ENCODE measurements around the gene CLDN9. TPM values are rescaled to one million over a fixed set of nuclear protein-coding genes. Genes with fewer than 3 reads are reported as not detected.

The CLDN9 gene
- total and polyA plus RNA-seq, 2 donors (not counting 1 experiment from before 2014, with no cell fraction given): 0.04 TPM; not detected in 1

GRCh38 chr16:2987833-2988232 is 24.9 kb upstream of the CLDN9 start:
- ChIA-PET CTCF (no interaction called here), POLR2A (no interaction called here)
- Histone ChIP-seq H3K9ac (ENCODE audit: low read length) (no peak overlapping the region), H2AFZ (ENCODE audit: insufficient read depth, low read depth, low read length, poor library complexity, severe bottlenecking) (no peak overlapping the region), H3K27ac (ENCODE audit: low read length in 2 of 2) (no peak overlapping the region), H3K4me1 (ENCODE audit: control insufficient read depth in 2 of 2, insufficient read depth in 2 of 2, low read length in 2 of 2) (peaks cover 4 to 13% of the 10 kb centered on the region in 2 donors), H3K4me2 (replicated peaks; ENCODE audit: low read depth, low read length, poor library complexity, severe bottlenecking) (no peak overlapping the region), H3K27me3 (replicated peaks in 1 of 4; ENCODE audit: control extremely low read depth in 1 of 4, control insufficient read depth in 3 of 4, insufficient read depth in 4 of 4, low read length in 3 of 4) (peaks cover 0 to 4% (median 0%) of the 10 kb centered on the region in 4 experiments), H3K9me3 (ENCODE audit: control extremely low read depth in 1 of 3, control insufficient read depth in 2 of 3, insufficient read depth in 1 of 3, low read length in 2 of 3) (no peaks in the 10 kb centered on the region), H3K36me3 (replicated peaks in 1 of 2; ENCODE audit: control extremely low read depth in 1 of 2, control insufficient read depth in 1 of 2, extremely low read depth in 1 of 2, insufficient read depth in 2 of 2, low read length in 1 of 2) (no peaks in the 10 kb centered on the region), H3K79me2 (ENCODE audit: control insufficient read depth, insufficient read depth, low read length) (no peaks in the 10 kb centered on the region), H4K20me1 (ENCODE audit: control insufficient read depth, insufficient read depth, low read length, poor library complexity, severe bottlenecking) (no peaks in the 10 kb centered on the region), H3K4me3 (ENCODE audit: control extremely low read depth in 1 of 5, extremely low read depth in 1 of 5, insufficient read depth in 1 of 5, low read depth in 2 of 5, low read length in 4 of 5) (no peak overlapping the region)
- Mint-ChIP-seq H3K27ac (no peak overlapping the region), H3K4me1 (peaks cover 6% of the 10 kb centered on the region), H3K27me3 (no peaks in the 10 kb centered on the region), H3K9me3 (ENCODE audit: insufficient read depth) (no peaks in the 10 kb centered on the region), H3K4me3 (no peak overlapping the region)
- TF ChIP-seq CTCF (IDR thresholded peaks at IDR 0.05) (no peak), EZH2 (IDR thresholded peaks at IDR 0.05; ENCODE audit: borderline replicate concordance, insufficient read depth, low read depth, low read length, poor library complexity, severe bottlenecking) (no peak)
- intact Hi-C loops (cut with micrococcal nuclease): no loop called here
- ATAC-seq (ENCODE audit: low read depth): no peak
- DNase-seq: no peak
- 81% methylated on average over 8 of the region's 8 CpGs for WGBS (ENCODE audit: insufficient coverage)

GRCh38 chr16:2988590-2989099 is 24.1 kb upstream of the CLDN9 start:
- CTCF ChIA-PET: no interaction called here
- no peak overlapping the region for H2AFZ ChIP-seq (ENCODE audit: insufficient read depth, low read depth, low read length, poor library complexity, severe bottlenecking)
- intact Hi-C loops (cut with micrococcal nuclease): no loop called here
- ATAC-seq (ENCODE audit: low read depth): no peak
- H3K9ac ChIP-seq (ENCODE audit: low read length): no peak overlapping the region
- no peak for TF ChIP-seq CTCF (IDR thresholded peaks at IDR 0.05)
- no peak for TF ChIP-seq EZH2 (IDR thresholded peaks at IDR 0.05; ENCODE audit: borderline replicate concordance, insufficient read depth, low read depth, low read length, poor library complexity, severe bottlenecking)
- H3K27ac ChIP-seq (ENCODE audit: low read length in 2 of 2): no peak overlapping the region
- H3K27me3 ChIP-seq (replicated peaks in 1 of 4; ENCODE audit: control extremely low read depth in 1 of 4, control insufficient read depth in 3 of 4, insufficient read depth in 4 of 4, low read length in 3 of 4): peaks cover 0 to 4% (median 0%) of the 10 kb centered on the region in 4 experiments
- H3K4me2 ChIP-seq (replicated peaks; ENCODE audit: low read depth, low read length, poor library complexity, severe bottlenecking): no peak overlapping the region
- H3K4me3 Mint-ChIP-seq: no peak overlapping the region
- no peak overlapping the region for H3K27ac Mint-ChIP-seq
- peaks cover 2% of the 10 kb centered on the region for H3K4me1 Mint-ChIP-seq
- H3K36me3 ChIP-seq (replicated peaks in 1 of 2; ENCODE audit: control extremely low read depth in 1 of 2, control insufficient read depth in 1 of 2, extremely low read depth in 1 of 2, insufficient read depth in 2 of 2, low read length in 1 of 2): no peaks in the 10 kb centered on the region
- H3K4me1 ChIP-seq (ENCODE audit: control insufficient read depth in 2 of 2, insufficient read depth in 2 of 2, low read length in 2 of 2): peaks cover 0 to 5% of the 10 kb centered on the region in 2 donors
- WGBS (ENCODE audit: insufficient coverage): 89% methylated on average over 7 of the region's 8 CpGs
- no peaks in the 10 kb centered on the region for H3K9me3 Mint-ChIP-seq (ENCODE audit: insufficient read depth)
- POLR2A ChIA-PET: interaction anchor here (0.7 kb wide), 1 partner anchor 210 kb away, joined by 3 read pairs; no protein-coding TSS in a partner anchor
- DNase-seq: no peak
- no peaks in the 10 kb centered on the region for H4K20me1 ChIP-seq (ENCODE audit: control insufficient read depth, insufficient read depth, low read length, poor library complexity, severe bottlenecking)
- H3K27me3 Mint-ChIP-seq: no peaks in the 10 kb centered on the region
- no peaks in the 10 kb centered on the region for H3K9me3 ChIP-seq (ENCODE audit: control extremely low read depth in 1 of 3, control insufficient read depth in 2 of 3, insufficient read depth in 1 of 3, low read length in 2 of 3)
- H3K4me3 ChIP-seq (ENCODE audit: control extremely low read depth in 1 of 5, extremely low read depth in 1 of 5, insufficient read depth in 1 of 5, low read depth in 2 of 5, low read length in 4 of 5): no peak overlapping the region
- H3K79me2 ChIP-seq (ENCODE audit: control insufficient read depth, insufficient read depth, low read length): no peaks in the 10 kb centered on the region
